ENCODE results near the gene C9orf153.

Gene C9orf153

DNA sequence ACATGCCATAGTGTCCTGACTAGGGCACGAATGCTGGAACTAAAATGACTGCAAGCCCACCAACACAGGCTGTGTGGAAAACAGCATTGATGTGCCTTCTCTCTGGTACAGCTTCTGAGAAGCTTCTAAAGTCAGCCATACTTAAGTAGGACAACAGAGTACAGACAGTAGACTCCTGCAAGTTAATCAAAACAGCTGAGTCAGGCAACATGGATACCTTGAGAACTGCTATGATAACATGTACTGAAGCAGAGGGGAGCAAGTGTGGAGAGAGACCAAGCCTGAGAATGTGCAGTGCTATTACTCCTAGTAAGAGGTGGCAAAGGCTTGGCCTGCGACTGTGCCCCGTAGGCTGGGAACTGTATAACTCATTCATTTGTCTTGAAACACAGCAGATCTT, 20.4 kb upstream of the C9orf153 start:
- Histone ChIP-seq H3F3A (ENCODE audit: insufficient read depth) (peaks cover 4% of the 10 kb centered on the region; the same call in 1 of the 2 replicates), H3K9me3 (ENCODE audit: insufficient read depth, low read length) (no peaks in the 10 kb centered on the region), H3K27ac (ENCODE audit: low read depth, low read length) (no peak overlapping the region), H3K36me3 (ENCODE audit: low read length) (no peaks in the 10 kb centered on the region), H2AFZ (ENCODE audit: low read depth, low read length, severe bottlenecking) (no peak overlapping the region), H3K9ac (ENCODE audit: low read length) (no peak overlapping the region), H3K4me2 (ENCODE audit: low read depth, low read length, poor library complexity, severe bottlenecking) (no peak overlapping the region), H3K9me2 (replicated peaks; ENCODE audit: insufficient read depth, low read length) (no peaks in the 10 kb centered on the region), H3K4me3 (ENCODE audit: insufficient read depth, low read length, poor library complexity, severe bottlenecking) (no peak overlapping the region), H4K20me1 (ENCODE audit: low read depth, low read length) (no peaks in the 10 kb centered on the region), H3K27me3 (ENCODE audit: low read length) (no peaks in the 10 kb centered on the region), H3K79me2 (ENCODE audit: insufficient read depth, low read length) (peaks cover 49% of the 10 kb centered on the region)
- no peak for TF ChIP-seq EZH2phosphoT487 (conservative IDR thresholded peaks at IDR 0.05; ENCODE audit: low read length)
- TF ChIP-seq, protein P1, sequence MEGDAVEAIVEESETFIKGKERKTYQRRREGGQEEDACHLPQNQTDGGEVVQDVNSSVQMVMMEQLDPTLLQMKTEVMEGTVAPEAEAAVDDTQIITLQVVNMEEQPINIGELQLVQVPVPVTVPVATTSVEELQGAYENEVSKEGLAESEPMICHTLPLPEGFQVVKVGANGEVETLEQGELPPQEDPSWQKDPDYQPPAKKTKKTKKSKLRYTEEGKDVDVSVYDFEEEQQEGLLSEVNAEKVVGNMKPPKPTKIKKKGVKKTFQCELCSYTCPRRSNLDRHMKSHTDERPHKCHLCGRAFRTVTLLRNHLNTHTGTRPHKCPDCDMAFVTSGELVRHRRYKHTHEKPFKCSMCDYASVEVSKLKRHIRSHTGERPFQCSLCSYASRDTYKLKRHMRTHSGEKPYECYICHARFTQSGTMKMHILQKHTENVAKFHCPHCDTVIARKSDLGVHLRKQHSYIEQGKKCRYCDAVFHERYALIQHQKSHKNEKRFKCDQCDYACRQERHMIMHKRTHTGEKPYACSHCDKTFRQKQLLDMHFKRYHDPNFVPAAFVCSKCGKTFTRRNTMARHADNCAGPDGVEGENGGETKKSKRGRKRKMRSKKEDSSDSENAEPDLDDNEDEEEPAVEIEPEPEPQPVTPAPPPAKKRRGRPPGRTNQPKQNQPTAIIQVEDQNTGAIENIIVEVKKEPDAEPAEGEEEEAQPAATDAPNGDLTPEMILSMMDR (IDR thresholded peaks at IDR 0.05; ENCODE audit: insufficient read depth, low read length, poor library complexity, severe bottlenecking) = no peak

DNA sequence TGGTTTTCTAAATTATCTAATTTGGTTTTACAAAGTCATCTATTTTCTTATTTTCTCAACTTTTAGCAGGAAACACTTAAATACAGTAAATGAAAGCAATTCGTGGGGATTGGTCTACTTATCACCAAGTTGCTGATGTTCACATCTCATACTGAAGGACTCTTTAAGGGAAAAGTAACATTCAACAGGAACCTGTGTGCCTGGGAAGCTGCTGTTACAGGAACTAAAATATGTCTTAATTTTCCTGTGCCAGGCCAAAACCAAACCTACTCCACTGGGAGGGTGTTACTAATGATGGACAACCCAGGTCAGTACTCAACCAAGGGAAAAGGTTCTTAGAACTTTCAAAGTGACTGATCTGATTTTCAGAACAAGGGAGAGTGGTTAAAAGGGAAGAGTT, 17.6 kb upstream of the C9orf153 start:
- TF ChIP-seq, protein P1 (IDR thresholded peaks at IDR 0.05; ENCODE audit: insufficient read depth, low read length, poor library complexity, severe bottlenecking) = no peak
- TF ChIP-seq EZH2phosphoT487 (conservative IDR thresholded peaks at IDR 0.05; ENCODE audit: low read length) = no peak
- Histone ChIP-seq H3K27ac (ENCODE audit: low read depth, low read length) (no peak overlapping the region), H3F3A (ENCODE audit: insufficient read depth) (peaks cover 4% of the 10 kb centered on the region; the same call in 1 of the 2 replicates), H4K20me1 (ENCODE audit: low read depth, low read length) (no peaks in the 10 kb centered on the region), H3K36me3 (ENCODE audit: low read length) (peaks cover 8% of the 10 kb centered on the region; the same call in 1 of the 2 replicates), H3K9me3 (ENCODE audit: insufficient read depth, low read length) (no peaks in the 10 kb centered on the region), H3K79me2 (ENCODE audit: insufficient read depth, low read length) (peaks cover 54% of the 10 kb centered on the region), H3K9me2 (replicated peaks; ENCODE audit: insufficient read depth, low read length) (no peaks in the 10 kb centered on the region), H3K9ac (ENCODE audit: low read length) (no peak overlapping the region), H2AFZ (ENCODE audit: low read depth, low read length, severe bottlenecking) (no peak overlapping the region), H3K4me2 (ENCODE audit: low read depth, low read length, poor library complexity, severe bottlenecking) (no peak overlapping the region), H3K4me3 (ENCODE audit: insufficient read depth, low read length, poor library complexity, severe bottlenecking) (no peak overlapping the region), H3K27me3 (ENCODE audit: low read length) (no peaks in the 10 kb centered on the region)

DNA sequence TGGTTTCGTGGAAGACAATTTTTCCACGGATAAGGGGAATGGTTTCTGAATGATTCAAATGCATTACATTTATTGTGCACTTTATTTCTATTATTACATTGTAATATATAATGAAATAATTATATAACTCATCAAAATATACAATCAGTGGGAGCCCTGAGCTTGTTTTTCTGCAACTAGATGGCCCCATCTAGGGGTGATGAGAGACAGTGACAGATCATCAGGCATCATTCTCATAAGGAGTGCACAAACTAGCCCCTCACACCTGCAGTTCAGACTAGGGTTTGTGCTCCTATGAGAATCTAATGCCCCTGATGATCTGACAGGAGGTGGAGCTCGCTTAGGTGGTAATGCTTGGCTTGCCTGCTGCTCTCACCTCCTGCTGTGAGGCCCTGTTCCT, 16.5 kb upstream of the C9orf153 start:
- peaks cover 18% of the 10 kb centered on the region; the same call in 1 of the 2 replicates for H3K36me3 ChIP-seq (ENCODE audit: low read length)
- no peak for TF ChIP-seq EZH2phosphoT487 (conservative IDR thresholded peaks at IDR 0.05; ENCODE audit: low read length)
- TF ChIP-seq, protein P1 (IDR thresholded peaks at IDR 0.05; ENCODE audit: insufficient read depth, low read length, poor library complexity, severe bottlenecking) = no peak
- no peak overlapping the region for H3K4me2 ChIP-seq (ENCODE audit: low read depth, low read length, poor library complexity, severe bottlenecking)
- peaks cover 47% of the 10 kb centered on the region for H3K79me2 ChIP-seq (ENCODE audit: insufficient read depth, low read length)
- no peak overlapping the region for H3K27ac ChIP-seq (ENCODE audit: low read depth, low read length)
- H3K9ac ChIP-seq (ENCODE audit: low read length) = no peak overlapping the region
- H3K9me3 ChIP-seq (ENCODE audit: insufficient read depth, low read length) = no peaks in the 10 kb centered on the region
- no peaks in the 10 kb centered on the region for H3K27me3 ChIP-seq (ENCODE audit: low read length)
- no peaks in the 10 kb centered on the region for H3K9me2 ChIP-seq (replicated peaks; ENCODE audit: insufficient read depth, low read length)
- H2AFZ ChIP-seq (ENCODE audit: low read depth, low read length, severe bottlenecking) = no peak overlapping the region
- H3K4me3 ChIP-seq (ENCODE audit: insufficient read depth, low read length, poor library complexity, severe bottlenecking) = no peak overlapping the region
- no peaks in the 10 kb centered on the region for H4K20me1 ChIP-seq (ENCODE audit: low read depth, low read length)
- peaks cover 4% of the 10 kb centered on the region; the same call in 1 of the 2 replicates for H3F3A ChIP-seq (ENCODE audit: insufficient read depth)
